Lower leg skin (tissue), 3 donors: ENCODE data around the gene PEX7.

Experiments used
- POLR2A ChIP-seq, 2 donors: fragments of 450-650 bp; IDR thresholded peaks; one replicate each; pipeline ENCODE4 v1.6.1; 2016 to 2017; ENCODE audit warnings: antibody characterized with exemption in 2 of 2, mild to moderate bottlenecking in 1 of 2, moderate library complexity in 1 of 2
- TF ChIP-seq, protein P1 (sequence below), 3 donors: fragments of 450-650 bp; IDR thresholded peaks; one replicate each; pipeline ENCODE4 v1.5.1; 2016; ENCODE audit warnings: antibody characterized with exemption in 3 of 3, mild to moderate bottlenecking in 3 of 3, moderate library complexity in 2 of 3

DNA sequence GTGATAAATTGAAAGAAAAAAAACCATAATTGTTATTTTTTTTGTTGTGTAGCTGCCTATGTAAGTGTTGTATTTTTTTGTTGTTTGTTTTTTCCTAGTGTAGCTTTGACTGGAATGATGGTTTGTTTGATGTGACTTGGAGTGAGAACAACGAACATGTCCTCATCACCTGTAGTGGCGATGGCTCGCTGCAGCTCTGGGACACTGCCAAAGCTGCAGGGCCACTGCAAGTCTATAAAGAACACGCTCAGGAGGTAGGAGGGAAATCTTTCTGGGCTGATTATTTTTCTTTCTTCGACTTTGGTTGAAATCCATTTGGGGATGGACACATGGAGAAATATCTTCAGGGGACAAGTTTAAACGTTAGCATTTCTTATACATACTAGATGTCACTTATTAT lies 3.8 kb downstream of the PEX7 start:
- TF ChIP-seq, protein P1, sequence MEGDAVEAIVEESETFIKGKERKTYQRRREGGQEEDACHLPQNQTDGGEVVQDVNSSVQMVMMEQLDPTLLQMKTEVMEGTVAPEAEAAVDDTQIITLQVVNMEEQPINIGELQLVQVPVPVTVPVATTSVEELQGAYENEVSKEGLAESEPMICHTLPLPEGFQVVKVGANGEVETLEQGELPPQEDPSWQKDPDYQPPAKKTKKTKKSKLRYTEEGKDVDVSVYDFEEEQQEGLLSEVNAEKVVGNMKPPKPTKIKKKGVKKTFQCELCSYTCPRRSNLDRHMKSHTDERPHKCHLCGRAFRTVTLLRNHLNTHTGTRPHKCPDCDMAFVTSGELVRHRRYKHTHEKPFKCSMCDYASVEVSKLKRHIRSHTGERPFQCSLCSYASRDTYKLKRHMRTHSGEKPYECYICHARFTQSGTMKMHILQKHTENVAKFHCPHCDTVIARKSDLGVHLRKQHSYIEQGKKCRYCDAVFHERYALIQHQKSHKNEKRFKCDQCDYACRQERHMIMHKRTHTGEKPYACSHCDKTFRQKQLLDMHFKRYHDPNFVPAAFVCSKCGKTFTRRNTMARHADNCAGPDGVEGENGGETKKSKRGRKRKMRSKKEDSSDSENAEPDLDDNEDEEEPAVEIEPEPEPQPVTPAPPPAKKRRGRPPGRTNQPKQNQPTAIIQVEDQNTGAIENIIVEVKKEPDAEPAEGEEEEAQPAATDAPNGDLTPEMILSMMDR (IDR thresholded peaks at IDR 0.05), result no peak
- no peak for TF ChIP-seq POLR2A (IDR thresholded peaks at IDR 0.05)
